GM21367 (cell line): ENCODE results near the gene RABGAP1L.
"Not testable (repeated sequence)": the region's sequence is repeated elsewhere in the genome, so short reads cannot be mapped to it uniquely, and the experiment has no call there.

Source experiments
- ATAC-seq: cut with Tn5 transposase; IDR thresholded peaks from one replicate; pipeline ENCODE4 v1.9.1; 2021; ENCODE audit not compliant: unreplicated experiment

RABGAP1L gene

GRCh38 chr1:174238845-174239501 lies 79.7 kb downstream of the RABGAP1L start:
- ATAC-seq: not testable (repeated sequence)

GRCh38 chr1:174239541-174239940 lies 80.2 kb downstream of the RABGAP1L start:
- ATAC-seq: no peak

GRCh38 chr1:174242856-174243255 lies 83.5 kb downstream of the RABGAP1L start:
- ATAC-seq: no peak

- ATAC-seq: no peak
Measured at GRCh38 chr1:174243451-174244000, 84.2 kb downstream of the RABGAP1L start.

- no peak for ATAC-seq
Measured at GRCh38 chr1:174244017-174244416, 84.7 kb downstream of the RABGAP1L start.

- no peak for ATAC-seq
Measured at GRCh38 chr1:174247472-174247871, 88.2 kb downstream of the RABGAP1L start.

GRCh38 chr1:174248041-174248440 lies 88.7 kb downstream of the RABGAP1L start:
- no peak for ATAC-seq

- not testable (repeated sequence) for ATAC-seq
Measured at GRCh38 chr1:174256386-174256785, 97.1 kb downstream of the RABGAP1L start.

- ATAC-seq: no peak
Measured at GRCh38 chr1:174258148-174258550, 98.8 kb downstream of the RABGAP1L start.

GRCh38 chr1:174262349-174263241 lies 103.3 kb downstream of the RABGAP1L start:
- ATAC-seq: no peak

- no peak for ATAC-seq
Measured at GRCh38 chr1:174265282-174265681, 106.0 kb downstream of the RABGAP1L start.

- no peak for ATAC-seq
Measured at GRCh38 chr1:174266476-174266875, 107.2 kb downstream of the RABGAP1L start.

GRCh38 chr1:174266991-174267612 lies 107.8 kb downstream of the RABGAP1L start:
- ATAC-seq: no peak

- no peak for ATAC-seq
Measured at GRCh38 chr1:174269989-174270651, 110.8 kb downstream of the RABGAP1L start.

- no peak for ATAC-seq
Measured at GRCh38 chr1:174273190-174273589, 113.9 kb downstream of the RABGAP1L start.

- ATAC-seq: no peak
Measured at GRCh38 chr1:174273776-174274175, 114.5 kb downstream of the RABGAP1L start.

GRCh38 chr1:174274452-174274851 lies 115.1 kb downstream of the RABGAP1L start:
- no peak for ATAC-seq

- no peak for ATAC-seq
Measured at GRCh38 chr1:174274884-174275283, 115.6 kb downstream of the RABGAP1L start.

GRCh38 chr1:174276087-174276486 lies 116.8 kb downstream of the RABGAP1L start:
- ATAC-seq: no peak

- ATAC-seq: no peak
Measured at GRCh38 chr1:174284052-174284451, 124.7 kb downstream of the RABGAP1L start.

- ATAC-seq: no peak
Measured at GRCh38 chr1:174286042-174286441, 126.7 kb downstream of the RABGAP1L start.
